AML-193 (cell line): ENCODE results near the gene THRB.

Source experiments
- DNase-seq, 2 experiments: peaks; one replicate each; lab custom pipeline; 2025; lab: John Stamatoyannopoulos, UW

THRB gene

DNA sequence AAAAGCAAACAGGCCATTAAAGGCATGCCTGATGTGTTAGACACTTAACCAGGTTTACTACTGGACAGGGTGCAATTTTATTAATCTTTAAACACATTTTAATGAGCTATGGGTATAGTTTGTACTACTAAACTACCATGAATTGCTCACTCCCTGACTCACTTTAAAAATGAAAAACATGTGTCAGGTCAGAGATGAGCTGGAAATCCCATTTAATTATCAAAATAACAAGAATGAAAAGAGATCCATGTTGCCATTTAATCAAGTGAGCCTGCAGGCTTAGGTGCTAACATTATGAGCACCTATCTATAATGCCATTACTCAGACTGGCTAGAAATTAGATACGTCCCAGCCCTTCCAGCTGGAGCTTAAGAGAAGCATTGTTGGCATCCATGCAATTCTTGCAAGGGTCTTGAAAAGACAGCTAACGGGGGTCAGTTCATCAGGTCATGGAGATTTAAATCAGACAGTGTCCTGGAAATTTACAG lies 224.4 kb downstream of the THRB start:
- no peak for DNase-seq

DNA sequence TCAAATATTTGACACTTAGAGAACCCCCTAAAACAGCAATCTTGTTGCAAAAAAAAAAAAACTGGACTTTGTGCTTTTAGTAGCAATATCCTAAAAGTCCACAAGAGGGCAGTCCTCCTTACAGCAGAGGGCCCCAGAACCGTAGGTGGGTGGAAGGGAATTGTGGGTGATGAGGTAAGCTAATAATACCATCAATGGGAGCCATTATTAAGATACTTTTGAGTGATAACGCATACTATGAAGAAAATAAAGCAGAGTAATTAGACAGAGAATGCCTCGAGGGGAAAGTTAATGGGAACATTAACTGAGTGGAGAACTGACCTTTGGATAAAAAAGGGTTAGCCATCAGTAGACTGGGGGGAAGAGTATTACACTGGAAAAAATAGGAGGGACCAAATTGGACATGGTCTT lies 229.9 kb downstream of the THRB start:
- peak; percentile 14 to 34 for DNase-seq

DNA sequence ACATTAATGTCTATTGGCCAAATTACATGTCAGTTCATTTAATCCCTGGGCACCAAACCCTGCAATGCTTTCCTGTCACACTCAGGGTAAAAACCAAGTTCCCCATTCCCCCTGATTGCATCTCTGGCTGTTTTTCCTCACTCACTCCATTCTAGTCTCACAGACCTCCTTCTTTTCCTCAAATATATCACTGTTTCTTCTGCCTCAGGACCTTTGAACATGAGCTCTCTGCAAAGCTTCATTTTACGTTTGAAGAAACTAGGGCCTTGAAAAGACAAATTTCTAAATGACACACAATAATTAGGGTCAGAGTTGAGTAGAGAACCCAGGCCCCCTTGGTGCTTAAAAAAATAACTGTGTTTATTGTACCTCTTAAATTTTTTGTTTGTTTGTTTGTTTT lies 230.6 kb downstream of the THRB start:
- DNase-seq, result no peak

DNA sequence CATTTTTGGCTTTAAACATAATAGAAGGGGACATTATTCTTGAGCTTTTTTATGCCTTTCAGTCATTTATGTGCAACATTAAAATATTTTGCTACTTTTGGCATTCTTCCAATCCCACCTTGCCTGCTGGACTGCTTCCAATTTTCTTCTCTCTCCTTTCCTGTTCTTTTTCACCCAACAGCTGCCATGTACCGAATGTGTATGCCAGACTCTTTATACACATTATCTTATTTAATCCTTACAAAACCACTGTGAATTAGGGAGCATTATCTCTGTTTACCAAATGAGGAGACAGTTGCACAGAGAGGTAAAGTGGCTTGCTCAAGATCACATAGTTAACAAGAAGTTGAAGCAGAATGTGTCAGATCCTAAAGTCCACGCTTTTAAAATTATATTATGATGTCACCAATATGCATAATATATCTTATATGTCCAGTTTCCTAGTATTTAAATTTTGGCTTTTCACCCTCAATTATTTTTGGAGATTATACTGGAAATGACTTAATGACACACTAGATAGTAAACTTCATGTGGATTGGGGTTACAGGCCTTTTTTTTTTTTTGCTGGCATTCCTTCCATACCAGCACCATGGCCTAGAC lies 231.5 kb downstream of the THRB start:
- DNase-seq, result no peak

DNA sequence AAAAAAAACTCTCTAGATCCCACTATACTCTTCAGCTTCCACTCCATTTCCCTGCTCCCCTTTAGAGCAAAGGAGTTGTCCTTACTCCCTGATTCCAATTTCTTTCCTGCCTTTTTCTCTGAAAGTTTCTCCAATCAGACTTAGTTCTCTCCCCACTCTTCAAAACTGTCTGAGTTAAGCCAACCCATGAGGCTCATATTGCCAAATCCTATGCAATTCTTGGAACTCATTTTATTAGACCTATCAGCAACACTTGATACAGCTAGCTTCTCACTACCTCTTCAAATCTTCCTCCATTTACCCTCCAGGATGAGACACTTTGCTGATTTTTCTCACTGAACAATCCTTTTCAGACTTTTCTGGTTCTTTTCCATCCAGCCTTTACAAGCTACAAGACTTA lies 233.1 kb downstream of the THRB start:
- no peak for DNase-seq

DNA sequence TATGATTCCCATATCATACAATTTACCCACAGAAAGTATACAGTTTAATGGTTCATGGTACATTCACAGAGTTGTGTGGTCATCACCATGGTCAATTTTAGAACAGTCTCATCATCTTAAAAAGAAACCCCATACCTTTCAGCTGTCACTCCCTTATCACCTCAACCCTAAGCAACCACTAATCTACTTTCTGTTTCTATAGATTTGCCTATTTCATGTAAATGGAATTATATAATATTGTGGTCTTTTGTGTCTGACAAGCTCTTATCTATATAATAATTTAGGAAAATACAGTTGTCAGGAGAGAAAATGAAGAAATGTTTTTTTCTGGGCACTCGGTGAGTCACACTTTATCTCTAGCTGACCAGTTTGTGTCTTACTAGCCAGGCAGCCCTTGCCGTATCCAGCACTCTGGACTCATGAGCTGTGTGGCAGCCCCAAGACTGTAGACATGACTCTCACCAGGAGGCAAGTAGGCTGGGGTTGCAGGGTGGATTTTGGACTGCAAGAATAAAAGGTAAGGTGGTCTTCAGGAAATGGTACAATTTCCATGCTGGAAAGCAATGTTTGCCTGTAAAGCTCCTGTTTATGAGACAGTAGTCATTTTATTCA lies 234.6 kb downstream of the THRB start:
- no peak for DNase-seq

DNA sequence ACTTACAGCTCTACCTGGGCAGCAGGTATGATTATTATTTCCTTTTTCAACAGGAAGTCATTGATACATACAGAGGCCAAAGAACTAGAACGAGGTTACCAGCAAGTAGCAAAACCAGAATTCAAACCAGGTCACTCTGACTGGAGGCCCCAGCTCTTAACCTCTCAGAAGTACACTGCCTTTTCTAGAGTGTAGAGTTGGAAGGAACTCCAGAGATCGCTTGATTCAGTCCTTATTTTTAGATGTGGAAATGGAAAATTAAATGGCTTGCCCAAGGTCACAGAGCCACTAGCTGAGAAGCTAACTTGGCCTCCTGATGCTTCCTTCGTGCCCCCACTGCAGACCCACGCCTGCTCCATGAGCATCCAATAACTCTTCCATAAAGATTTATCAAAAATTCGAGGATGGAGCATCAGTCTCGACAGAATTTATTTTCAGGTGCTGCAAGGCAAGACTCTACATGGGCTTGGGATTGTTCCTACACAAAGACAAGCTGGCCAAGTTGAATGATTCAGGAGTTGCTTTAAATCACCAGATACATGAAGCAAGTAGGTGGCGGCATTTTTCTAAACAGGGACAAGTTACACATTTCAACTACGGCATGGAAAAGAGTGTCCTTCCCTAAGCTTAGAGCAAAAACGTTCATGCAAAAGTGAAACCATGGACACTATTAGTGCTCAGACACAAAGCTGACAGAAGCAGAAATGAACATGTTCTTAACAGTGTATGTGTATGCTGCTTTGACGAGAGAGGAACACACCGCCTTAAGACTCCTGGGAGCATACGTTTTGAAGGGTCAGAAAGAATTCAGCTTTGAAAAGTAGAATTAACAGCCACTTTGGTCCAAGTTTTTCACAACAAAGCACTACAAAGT lies 235.7 kb downstream of the THRB start:
- DNase-seq, result no peak

DNA sequence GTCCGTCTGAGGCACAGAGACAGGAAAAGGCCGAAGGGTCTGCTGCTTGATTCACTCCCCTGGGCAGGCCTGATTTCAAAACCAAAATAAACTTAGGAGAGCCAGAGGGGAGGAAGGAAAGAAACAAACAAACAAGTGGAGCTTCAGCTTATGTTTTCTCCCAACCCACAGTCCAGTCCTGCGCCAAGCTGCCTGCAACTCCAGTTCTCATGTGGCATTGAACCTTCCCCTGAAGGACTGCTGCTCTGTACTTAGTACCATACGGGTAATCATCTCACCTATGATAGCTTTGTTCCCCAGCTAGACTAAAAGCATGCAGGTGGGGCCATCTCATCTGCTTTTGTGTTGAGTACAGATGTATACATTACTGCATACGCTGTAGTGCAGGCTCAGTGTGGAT lies 236.4 kb downstream of the THRB start:
- no peak for DNase-seq

DNA sequence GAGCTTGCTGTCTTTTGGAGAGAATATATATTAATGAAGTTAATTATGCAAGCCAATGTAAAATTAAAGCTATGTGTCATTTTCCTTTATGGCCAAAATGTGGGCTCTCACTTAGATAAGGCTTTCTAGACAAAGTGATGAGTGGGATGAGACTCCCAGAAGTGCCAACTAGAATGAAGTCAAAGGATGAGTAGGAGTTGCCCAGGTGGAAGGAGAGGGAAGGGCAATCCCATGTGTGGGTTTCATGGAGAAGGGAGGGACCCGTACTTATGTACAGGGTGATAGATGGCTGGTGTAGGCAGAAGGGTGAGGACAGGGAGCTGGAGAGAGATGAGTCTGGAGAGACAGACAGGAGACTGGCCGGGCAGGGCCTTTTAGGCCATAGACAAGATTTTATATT lies 239.2 kb downstream of the THRB start:
- DNase-seq, result no peak

DNA sequence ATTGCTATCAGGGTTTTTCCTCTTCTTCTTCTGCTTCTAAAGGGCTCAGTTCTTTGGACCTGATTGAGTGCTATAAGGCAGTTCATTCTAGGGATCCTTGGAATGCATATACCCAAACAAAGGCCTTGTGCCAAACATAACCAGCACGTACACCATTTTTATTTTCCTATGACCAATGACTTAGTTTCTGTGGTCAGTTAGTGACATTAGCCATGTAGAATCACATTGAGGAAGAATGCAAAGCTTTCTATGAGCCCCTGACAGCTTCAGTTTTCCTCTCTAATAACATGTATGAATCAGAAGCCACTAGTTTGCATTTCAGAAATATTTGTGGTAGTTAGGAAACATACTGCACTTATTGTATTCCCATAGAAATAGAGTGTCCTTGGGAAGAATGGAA lies 240.0 kb downstream of the THRB start:
- DNase-seq, result no peak

DNA sequence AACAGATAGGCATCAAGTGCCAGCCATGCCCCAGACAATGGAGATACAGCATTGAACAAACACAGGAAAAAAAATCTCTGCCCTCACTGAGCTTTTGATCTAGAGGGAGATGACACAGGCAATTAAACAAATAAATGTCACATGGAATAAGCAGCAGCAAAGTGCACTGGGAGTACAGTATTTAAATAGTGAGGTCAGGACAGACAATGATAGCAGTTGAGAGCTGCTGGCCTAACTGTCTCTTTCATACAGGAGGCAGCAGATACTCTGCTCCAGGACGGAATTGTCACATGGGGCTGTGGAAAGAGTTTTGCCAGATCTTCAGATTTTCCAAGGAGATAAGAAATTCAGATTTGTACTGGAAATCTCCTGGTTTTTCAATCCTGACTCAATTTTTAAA lies 241.3 kb downstream of the THRB start:
- no peak for DNase-seq

DNA sequence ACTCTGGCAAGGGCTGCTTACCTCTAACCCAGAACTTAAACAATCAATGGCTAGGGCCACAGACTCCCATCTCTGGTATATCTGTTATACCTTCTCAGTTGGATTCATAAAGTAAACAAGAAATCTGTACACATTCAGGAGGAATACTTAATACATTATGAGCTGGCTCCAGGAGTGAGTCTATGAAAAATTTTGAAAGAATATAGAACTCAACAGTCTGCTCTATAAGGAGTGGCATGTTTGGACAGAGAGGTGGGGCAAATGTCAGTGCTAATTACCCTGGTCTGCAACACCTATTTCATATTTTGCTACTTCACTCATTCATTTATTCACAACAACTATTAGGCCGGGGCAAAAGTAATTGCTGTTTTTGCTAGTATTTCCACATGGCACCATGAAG lies 245.1 kb downstream of the THRB start:
- DNase-seq, result no peak

DNA sequence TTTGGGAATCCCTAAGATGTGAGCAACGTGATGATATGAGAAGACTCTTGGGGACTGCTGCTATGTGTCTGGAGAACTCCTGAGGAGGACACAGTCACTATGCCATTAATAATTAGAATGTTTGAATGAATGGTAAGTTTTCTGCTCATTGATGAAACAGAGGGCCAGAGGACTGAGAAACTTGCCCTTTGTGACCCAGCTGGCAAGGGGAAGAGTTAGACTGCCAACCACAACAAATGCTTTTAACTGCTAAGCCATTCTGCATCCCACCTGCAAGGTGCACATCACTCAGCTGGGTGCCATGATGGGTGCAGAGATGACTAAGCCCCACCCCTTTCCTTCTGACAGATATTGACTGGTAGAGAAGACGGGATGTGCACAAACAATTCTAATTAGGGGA lies 249.6 kb downstream of the THRB start:
- no peak for DNase-seq

DNA sequence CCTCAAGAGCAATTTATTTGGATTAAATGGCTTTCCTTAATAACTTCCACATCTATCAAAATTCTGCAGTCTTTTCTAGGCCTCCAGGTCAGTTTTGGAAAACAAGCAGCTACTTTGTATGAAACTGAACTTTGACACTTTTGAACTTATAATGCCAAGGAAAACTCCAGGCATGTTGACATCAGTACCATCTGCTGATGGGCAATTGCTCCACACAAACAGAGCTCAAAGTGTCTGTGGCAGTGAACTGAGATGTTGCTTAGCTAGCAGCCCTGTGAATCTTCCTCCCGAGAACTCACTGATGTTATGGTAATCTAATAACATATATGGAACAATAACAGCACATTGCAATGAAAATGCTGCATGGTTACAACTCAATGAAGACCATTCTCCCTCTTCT lies 250.2 kb downstream of the THRB start:
- no peak for DNase-seq

DNA sequence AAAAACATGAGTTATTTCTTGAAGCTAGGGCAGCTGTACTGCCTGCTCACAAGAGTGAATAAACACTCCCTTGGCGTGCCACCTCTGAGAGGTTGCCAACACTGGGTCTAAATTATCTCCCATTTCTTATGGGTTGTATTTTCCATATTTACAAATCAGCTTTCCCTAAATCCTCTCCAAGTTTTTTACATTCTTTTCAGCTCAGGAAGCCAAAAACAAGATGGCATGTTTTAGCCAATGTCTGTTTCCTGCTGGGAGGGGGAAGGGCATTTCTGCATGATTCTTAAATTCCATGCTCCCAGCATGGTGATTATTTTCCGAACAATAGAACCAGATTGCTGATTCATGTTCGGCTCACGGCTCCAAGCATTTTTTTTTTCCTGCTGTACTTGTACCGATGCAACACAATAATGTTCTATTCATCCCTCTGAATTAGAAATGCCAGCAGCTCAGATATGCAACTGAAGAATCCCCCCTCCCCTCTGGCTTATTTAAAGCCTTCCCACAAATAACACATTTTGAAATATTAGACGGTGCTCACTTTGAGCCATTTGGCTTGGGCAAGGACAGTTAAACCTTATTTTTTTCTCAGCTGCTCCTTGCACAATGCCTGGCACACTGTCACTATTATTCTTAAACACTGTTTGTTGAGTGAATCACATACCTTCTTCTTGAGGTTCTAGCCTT lies 252.5 kb downstream of the THRB start:
- DNase-seq, result no peak

DNA sequence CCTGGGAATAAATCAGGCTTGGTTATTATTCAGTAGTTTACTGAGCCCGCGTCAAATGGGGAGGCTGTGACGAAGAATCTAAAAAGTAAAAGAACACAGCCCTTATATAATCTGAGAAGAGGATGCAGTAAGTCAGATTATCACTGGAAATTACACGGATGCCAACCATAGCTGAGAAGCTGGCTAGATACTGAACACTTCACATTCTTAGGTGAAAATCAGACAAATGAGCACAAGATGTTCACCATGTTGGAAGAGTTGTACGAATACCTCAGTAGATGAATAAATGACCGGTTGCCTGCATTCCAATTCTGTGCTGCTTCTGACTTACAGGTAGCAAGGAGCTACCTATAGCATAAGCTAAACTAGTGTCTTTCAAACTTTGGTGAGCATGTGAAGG lies 254.3 kb downstream of the THRB start:
- DNase-seq, result no peak

DNA sequence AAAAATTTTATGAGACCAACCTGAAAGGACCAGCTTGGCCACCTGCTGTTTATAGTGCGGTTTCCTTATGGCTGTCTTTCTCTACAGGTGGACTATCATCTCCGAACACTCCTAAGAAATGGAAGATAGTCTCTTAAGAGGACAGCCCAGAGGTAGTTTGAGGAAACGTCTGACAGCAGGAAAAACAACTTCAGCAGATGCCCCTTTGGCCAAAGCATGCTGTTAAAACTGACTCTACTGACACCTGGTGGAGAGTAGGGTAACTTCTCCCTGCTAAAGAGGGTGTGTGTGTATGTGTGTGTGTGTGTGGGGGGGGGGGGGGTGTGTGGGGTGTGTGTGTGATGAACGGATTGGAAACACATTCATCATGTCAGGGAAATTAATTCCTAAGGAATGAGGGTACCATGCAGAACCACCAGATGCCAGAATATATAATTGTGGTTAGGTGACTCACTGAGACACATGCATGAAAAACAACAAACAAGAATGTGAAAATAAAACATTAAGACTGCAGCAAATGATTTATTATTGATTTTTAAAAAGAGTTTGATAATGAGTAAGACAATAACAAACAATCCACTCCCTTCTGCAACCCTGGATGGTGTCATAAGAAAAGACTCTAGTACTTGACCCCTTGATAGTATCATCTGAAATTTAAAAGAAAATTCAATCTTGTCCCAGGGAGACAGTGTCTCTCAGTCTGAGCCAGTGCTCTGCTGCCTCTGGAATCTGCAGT lies 256.5 kb downstream of the THRB start:
- DNase-seq, result peak; percentile 3 to 44

DNA sequence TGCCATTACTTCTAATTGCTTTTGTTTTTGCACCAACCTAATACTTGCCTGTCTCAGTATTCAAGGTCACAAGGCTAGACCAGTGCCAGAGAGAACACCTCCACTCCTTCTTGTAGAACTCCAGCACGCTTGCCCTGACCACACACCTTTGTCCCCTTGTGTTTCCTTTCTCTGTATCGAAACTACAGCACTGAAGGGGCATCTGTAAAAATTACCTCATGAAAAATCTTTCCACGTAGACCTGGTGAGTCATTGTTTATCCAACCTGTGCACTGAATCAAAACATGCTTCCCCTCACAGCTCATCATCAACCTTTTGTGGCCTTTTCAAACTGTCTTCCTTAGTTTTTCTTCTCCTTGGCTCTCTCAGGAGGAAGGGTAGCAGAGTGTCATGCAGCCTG lies 259.5 kb downstream of the THRB start:
- DNase-seq, result no peak

DNA sequence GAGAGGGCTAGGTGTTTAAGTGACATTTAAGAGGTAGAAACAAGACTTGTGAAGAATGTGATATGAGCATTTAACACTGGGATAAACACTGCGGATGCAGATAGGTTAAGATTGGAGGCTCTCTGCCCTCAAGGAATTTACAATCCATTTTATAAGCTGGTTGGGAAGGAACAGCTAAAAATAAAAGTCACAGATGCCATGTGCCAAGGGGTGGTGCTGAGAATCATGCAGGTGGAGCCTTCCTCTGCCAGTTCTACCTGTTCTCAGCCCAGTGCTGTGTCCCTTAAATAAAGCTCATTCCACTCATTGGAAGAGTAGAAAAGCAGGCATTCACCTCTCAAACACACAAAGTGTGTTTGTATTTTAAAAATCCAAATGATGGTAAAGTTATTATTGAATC lies 261.9 kb downstream of the THRB start:
- no peak for DNase-seq

DNA sequence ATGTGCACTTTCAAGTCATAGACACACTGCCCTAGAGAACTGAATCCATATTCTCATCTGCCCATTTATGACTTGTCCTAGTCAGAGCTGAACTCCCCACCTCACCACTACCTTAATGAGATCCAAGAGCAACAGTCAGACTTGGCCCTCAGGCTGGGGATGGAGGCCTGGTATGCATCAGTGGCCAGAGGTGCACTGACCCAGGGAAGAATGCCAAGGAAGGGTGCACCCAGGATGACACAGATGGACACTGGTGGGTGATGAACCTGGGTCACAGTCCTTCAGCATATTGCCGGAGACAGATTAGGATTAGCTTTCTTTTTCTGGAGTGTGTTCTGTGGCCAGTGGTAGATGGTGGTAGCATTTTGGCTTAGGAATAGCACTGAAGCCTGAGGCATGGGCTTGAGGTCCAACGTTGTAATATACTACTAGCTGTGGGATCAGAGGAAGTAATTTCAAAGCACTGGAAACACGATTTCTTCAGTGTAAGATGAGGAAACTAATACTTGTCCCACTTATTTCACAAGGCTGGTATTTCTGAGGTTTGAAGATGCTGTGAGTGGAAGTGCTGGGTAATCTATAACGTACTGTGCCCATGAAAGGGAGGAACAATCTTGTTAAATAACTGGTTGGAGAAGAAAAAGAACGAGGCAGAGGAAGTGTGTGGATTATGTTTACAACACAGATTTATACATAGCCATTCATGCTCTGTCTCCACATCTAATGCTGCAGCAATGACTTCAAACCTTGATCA lies 265.0 kb downstream of the THRB start:
- DNase-seq, result no peak

DNA sequence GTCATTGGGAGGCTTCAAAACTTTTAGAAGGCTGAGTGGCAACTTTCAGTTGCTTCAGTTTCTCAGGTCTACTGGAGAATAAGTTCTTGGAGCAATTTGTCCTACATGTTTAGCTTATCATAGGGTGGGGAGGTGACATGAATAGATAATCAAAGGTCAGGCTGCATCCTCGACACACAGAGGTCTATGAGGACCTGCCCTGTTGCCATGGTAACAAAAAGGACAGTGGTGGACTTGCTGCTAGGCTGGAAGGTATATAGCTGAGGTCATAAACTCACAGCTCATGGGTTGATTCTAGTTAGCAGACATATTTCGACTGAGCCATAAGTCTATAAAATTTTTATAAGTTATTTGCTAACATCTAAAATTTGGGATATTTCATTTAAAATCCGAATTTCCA lies 267.0 kb downstream of the THRB start:
- no peak for DNase-seq
